ENCODE results near the gene ULK4.
"Not testable (repeated sequence)": the region's sequence is repeated elsewhere in the genome, so short reads cannot be mapped to it uniquely, and the experiment has no call there.

The ULK4 gene

DNA sequence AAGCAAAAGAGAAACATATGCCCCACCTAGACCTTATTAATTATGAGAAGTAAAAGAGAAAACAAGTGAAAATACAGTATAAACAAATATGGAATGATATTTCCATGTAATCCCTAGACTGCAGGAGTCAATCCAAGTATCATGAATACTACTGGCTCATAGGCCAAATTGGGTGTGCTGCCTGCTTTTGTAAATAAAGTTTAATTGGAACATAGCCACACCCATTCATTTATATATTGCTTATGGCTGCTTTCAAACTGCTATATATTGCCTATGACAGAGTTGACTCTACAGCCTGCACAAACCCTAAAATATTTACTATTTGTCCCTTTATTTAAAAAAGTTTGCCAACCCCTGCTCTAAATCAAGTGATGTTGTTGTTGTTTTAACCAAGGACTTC lies 5.3 kb downstream of the ULK4 start:
- no peak for DNase-seq

DNA sequence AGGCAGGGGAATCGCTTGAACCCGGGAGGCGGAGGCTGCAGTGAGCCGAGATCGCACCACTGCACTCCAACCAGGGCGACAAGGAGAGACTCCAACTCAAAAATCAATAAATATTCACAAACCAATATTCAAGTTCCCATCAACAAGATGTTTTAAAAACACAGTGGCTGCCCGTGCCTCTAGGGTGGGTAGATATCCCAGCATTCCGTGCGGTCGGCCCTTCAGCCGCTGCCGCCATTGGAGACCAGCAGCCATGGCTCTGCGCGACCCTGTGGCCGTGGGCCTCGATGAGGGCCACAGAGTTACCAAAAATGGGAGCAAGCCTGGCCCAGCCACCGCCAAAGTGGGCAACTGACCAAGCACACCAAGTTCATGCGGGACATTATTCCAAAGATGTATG lies 6.7 kb downstream of the ULK4 start:
- no peak for DNase-seq

DNA sequence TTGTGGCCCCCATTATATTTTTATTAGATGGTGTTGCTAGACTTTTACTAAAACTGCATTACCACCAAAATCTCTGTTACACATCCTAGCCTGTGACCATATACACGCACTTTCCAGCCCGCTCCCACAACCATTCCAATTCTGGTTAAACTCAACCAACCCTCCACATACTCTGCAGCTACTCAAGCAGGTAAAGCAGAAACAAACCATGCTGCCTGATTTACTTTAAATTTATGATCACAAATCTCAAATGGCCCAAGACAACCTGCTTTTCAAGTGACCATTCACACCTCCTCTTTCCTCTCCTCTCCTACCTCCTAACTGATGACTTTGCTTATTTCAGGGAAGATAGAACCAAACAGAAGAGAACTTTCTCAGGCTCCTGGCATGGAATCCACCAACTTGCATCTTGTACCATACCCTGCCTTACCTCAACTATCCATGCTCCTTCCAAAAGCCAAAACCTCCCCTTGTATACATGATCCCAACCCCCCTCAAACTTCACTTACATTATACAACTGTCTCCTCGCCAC lies 18.5 kb downstream of the ULK4 start:
- no peak for DNase-seq

DNA sequence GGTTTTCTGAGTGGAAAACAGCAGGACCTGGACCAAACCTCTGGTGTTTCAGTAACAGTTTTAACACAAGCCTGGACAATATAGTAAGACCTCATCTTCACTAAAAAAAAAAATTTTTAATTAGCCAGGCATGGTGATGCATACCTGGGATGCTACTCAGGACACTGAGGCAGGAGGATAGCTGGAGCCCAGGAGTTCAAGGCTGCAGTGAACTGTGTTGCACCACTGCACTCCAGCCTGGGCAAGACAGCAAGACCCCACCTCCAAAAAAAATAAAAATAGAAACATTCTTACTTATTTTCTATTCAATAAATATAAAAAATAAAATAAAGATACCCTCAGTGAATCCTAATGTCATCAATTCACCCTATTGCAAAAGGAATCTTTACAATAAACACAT lies 21.5 kb downstream of the ULK4 start:
- DNase-seq: no peak

DNA sequence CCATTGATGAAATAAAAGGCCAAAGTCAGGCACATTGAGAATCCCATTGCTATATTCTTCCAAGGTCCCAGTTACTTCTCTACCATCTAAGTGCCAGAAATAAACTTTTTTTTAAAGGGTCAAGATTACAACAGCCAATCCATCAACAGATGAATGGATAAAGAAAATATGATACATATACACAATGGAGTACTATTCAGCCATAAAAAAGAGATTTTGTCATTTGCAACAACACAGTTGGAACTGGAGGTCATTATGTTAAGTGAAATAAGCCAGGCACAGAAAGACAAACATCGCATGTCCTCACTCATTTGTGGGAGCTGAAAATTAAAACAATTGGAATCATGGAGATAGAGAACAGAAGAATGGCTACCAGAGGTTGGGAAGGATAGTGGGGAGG lies 25.5 kb downstream of the ULK4 start:
- DNase-seq: no peak

DNA sequence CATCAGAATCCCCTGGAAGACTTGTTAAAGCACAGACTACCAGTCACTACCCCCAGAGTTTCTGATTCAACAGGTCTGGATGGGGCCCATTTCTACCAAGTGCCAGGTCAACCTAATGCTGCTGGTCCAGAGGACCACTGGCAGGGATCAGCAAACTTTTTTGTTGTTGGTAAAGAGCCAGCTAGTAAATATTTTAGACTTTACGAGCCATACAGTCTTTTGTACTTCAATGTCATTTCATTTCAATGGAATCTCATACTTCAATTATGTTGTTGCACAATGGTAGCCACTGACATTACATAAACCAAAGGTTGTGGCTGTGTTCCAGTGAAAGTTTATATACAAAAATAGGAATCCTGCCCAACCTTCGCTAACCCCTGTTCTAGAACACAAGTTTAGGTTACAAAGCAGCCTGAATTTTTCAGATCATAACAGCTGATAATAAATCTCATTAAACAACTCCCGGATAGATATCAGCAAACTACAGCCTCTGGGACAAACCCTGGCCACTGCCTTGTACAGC lies 28.7 kb downstream of the ULK4 start:
- DNase-seq: no peak

DNA sequence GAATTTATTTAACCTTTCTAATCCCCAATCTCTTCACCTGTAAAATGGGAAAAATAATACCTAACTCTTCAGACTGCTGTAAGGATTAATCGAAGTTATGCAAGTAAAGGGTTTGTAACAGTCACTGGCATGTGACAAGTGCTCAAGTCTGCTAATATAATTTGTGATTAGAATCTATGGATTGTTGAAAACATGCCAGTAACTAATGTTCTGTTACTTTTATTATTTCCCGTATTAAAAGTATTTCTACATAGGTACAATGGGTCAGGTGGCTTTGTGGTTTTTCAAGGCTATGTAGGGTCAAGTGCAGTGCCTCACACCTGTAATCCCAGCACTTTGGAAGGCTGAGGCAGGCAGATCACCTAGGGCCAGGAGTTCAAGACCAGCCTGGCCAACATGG lies 29.4 kb downstream of the ULK4 start:
- DNase-seq: no peak

DNA sequence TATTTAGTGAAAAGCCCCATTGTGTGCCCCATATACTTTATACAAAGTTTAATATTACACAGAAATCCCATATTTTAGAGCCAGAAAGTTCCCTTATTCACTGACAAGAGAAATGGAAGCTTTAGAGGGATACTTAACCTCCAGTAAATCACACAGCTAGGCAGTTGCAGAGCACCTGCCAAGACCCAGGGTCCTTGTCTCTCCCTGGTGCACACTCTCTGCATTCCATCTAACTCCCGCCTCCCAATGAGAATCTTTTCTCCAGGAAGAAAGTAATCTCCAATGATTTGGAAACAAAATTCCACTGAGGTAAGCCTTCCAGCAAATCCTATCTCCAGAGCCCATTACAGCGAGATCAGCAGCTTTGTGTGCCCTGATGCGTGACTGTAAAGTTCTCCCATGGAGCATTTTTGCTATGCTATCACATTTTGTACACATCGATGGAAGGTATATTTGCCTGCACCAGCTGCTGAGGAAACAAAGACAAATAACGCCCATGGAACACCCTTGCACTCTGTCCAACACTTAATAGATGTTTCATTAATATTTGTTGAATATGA lies 41.4 kb downstream of the ULK4 start:
- no peak for DNase-seq

DNA sequence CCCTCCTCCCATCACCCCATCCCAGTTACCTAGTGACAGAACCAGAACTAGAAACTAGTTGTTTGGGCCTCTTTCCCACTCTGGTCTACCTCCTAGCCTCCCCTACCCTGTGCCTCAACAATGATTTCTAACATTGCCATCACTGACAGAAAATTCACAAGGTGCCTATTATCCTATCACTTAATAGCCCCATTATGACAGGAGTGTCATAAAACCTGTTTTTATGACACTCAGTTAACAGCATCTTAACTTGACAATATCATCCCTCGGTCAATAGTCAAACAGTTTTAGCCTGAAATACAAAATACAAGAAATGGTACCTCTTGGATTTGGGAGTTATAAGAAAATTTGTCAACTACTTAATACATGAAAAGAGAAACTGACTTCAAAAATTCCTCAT lies 46.5 kb downstream of the ULK4 start:
- no peak for DNase-seq

DNA sequence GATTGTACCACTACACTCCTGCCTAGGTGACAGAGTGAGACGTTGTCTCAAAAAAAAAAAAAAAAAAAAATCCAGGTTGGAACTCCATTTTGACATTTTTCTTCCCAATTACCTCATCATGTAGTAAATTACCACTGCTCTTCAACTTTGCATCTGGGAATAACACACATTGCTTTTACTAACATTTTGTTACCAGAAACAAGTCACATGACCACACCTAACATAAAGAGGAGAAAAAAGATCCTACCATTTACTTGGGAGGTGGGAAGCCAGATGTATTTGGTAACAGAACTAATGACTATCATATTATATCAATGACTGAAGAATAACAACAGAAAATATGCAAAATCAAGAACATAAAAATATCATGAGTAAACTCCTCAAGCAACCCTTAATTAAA lies 49.6 kb downstream of the ULK4 start:
- no peak for DNase-seq

DNA sequence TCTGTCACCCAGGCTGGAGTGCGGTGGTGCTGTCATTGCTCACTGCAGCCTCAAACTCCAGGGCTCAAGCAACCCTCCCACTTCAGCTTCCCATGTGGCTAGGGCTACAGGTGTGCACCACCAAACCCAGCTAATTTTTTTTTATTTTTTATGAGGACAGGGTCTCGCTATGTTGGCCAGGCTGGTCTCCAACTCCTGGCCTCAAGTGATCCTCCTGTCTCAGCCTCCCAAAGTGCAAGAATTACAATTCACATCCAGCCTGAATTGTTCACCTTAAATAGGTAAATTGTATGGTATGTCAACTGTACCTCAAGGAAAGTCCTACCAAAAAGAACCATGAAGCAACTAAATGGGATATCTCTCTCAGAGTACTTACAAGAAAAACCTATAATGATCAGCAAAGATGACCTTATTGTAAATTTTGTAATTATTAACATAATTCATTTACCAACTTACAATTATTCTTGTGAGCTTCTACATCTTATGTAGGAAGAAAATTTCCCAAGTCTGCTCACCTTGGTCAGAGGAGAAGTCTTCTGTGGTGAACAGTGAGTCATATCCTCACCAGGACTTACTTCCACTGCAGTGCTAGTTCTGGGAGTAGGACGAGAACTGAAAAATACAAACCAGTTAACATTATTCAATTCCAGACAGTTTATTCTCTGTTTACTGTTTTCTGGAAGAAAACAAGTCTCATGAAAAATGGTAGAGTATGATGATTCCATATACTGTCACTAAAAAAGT lies 54.4 kb downstream of the ULK4 start:
- DNase-seq: no peak

DNA sequence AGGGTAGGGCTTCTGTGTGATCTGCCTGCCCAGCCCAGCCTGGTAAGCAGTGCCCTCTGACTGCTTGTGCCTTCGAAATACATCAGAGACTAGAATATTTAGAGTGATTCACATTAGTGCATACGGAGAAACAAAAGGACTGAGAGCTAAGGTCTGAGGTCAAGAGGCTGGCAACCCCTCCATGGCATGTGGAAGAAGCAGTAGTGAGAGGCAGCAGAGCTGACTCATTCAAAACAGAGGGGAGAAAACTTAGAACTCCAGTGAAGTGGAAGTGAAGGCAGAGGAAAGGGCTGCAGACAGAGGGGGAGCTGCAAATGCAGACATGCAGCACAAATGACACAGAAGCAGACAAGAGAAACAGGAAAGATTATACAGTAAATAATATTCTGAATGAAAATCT lies 61.6 kb downstream of the ULK4 start:
- no peak for DNase-seq

DNA sequence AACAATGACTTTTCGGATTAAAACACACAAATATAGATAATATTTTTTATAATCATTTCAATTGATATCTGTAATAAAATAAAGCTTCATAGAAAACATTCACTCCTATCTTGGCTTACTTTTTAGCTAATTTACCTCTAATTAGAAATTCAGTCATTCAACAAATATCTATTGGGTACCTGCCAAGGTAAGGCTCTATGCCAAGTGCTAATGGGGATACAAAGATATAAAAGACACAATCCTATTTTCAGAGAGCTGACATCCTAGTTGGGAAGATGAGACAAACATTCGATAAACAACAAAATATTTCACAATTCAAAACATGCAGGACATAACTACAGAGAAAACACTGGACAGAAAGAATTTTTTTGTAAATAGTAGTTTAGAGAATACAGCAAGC lies 63.3 kb downstream of the ULK4 start:
- DNase-seq: no peak

DNA sequence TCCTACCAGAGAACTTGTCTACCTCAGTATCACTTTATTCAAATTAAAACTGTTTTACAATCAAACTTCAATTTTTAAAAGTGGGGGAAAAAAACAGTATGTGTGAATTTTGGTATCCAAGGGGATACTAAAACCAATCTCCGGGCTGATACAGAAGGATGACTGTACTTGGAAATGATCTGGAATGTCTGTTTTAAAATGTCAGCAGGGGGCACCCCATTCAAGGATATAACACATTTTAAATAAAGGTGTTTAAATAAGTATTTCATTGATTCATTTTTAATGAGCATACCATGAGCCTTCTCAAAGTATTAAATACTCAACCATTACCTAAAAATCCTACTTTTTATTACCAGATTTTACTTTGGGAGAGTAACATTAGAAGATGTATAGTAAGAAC lies 67.9 kb downstream of the ULK4 start:
- no peak for DNase-seq

DNA sequence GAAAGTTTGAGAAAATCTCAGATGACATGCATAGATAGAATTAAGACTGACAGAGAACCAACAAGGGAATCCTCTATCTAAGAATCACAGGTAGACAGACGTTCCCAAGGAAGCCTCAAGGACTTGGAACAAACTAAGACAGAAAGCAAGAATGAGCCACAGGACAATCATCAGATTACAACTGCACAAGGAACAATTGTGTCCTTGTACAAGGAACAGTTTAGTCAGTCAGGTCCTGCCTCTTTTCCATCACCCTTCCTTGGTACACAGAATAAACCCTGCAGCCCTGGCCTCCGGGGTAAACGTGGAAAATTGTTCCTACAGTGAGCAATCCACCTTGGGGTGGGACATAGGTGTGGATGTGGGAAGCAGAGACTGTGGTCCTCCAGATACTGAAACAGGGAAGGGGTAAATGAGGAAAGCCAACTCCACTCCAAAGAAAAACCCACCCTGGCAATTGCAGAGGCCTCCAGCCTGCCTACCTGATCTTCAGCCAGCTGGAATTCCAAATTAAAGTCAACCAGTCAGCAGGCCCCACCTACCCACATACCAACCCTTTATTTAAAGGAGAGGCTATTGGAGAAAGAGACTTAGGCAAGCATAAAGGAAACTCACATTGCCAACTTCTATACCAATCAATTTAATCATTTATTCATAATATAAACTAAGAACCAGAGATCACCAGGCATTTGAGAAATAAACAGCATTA lies 73.4 kb downstream of the ULK4 start:
- no peak for DNase-seq

DNA sequence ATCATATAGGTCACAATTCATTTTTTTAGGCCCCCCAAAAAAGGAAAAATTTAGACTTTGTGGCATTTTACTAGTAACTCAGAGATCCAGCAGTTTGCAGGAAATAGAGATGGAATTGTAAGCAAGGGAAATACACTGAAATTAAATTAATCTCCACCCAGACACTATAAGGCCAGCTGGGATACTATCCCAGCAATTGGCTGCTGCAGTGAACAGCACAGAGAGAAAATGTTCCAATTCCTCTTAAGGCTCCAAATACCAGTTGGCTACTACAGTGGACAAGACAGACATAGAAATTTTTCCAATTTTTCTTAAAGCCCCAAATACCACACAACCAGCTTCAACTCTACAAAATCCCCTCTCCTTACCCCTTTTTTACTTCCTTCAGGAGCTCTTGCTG lies 78.9 kb downstream of the ULK4 start:
- DNase-seq: no peak

DNA sequence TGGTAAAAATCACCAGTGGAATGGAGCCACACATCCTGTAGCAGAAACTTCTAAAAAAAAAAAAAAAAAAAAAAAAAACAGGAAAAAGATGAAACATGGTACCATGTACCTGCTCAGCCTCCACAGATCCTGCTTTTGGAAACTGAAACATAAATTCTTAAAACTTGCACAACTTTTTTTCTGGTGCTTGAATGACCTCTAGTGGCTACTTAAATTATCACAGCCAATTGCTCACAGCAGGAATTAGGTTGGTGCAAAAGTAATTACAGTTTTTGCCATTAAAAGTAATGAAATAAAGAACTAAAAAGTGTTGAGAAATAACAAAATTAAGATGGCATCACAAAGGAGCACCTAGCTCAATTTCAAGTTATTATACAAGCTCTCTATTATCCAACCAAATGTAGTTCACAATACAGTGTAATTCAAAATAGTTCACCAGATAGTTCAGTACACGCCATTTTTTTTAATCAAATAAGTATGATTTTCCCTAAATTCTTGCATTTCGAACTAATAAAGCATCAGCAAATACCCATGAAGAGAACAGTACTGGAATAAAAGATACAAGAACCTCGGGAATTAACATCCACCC lies 80.6 kb downstream of the ULK4 start:
- no peak for DNase-seq

DNA sequence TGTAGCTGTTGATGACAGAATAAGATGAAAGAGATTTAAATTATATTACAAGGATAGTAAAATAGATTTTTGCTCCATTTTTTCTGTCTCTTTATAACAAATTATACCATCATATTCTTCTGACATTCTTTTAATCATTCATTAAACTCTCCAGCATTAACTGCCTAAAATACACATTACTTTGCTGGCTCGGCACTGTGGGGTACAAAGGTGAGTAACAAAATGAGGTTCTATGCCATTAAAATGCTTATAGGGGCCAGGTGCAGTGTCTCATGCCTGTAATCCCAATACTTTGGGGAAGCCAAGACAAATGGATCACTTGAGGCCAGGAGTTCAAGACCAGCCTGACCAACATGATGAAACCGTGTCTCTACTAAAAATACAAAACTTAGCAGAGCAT lies 81.5 kb downstream of the ULK4 start:
- no peak for DNase-seq

DNA sequence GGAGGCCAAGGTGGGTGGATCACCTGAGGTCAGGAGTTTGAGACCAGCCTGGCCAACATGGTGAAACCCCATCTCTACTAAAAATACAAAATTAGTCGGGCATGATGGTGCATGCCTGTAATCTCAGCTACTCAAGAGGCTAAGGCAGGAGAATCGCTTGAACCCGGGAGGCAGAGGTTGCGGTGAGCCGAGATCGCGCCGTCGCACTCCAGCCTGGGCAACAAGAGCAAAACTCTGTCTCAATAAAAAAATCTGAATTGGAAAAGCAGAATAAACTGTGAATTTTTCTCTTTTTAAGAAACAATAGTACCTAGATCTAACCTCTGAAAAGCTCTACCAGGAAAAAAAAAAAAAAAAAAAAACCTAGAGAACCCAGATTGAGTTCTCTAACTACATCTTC lies 84.2 kb downstream of the ULK4 start:
- DNase-seq: not testable (repeated sequence)

DNA sequence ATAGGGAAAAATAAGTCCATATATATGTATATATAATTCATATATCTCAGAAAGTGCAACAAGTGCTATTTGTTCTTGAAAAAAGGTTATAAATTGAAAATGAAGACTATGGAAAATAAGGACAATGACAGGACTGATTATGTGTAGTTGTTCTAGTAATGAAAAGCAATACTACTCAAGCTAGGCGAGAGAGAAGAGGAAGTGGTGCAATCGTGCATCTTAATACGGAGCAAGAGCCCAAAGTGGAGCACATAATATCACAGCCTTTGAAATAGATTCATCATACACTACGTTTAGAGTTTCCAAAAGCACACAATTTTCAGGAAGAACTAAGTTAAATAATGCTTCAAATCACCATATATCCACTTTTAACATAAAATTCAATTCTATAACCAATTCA lies 87.9 kb downstream of the ULK4 start:
- DNase-seq: no peak

DNA sequence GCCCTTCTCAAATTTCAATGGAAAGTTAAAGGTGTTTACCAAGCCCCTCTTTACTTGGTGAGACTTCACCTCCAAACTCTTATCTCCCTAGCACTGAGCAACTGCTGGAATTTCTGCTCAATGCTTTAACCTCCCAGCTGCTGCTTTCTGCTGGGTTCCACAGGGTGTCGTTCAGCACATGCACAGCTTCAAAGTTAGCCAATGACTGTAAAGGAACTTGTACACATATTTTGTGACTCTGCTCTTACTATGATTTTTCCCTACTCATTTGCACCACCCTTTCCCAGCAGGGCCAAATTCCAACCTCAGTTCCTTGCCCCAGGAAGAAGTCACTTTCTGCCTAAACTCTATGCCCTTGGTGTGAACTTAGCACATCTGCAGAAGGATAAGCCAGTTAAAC lies 89.7 kb downstream of the ULK4 start:
- DNase-seq: no peak

DNA sequence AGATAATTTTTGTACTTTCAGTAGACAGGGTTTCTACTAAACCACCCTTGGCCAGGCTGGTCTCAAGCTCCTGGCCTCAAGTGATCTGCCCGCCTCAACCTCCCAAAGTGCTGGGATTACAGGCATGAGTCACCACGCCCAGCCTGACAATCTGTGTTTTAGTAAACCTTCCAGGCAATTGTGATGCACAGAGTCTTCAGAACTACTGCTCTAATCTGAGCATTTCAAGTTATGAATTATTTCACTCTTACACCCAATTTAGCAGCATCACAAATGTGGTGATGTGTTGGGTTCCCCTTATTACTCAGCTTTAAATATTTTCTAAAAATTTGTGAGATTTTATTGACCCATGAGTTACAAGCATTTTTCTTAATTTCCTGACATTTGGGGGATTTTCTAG lies 94.4 kb downstream of the ULK4 start:
- DNase-seq: no peak

DNA sequence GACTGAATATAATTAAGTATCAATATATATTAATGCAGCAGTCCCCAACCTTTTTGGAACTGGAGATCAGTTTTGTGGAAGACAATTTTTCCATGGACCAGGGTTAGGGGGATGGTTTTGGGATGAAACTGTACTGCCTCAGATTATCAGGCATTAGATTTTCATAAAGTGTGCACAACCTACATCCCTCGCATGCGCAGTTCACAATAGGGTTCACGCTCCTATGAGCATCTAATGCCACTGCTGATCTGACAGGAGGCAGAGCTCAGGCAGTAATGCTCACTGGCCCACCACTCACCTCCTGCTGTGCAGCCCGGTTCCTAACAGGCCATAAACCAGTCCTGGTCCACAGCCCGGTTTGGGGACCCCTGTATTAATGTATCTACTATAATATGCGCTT lies 95.6 kb downstream of the ULK4 start:
- DNase-seq: no peak

DNA sequence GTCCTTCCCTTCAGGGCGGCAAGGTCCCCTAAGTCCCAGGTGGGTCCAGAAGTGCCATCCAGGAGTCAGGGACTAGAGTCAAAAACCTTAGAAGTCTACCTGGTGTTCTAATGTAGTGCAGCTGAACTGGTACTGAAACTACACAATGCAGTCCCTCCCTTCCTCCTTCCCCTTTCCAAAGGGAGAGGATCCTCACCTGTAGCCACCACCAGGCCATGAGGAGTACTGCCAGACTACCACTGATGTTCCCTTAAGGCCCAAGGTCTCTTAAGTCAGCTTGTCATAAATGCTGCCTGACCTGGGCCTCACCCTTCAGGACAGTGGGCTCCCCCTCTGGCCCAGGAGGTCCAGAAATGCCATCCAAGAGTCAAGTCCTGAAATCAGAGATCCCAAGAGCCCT lies 98.9 kb downstream of the ULK4 start:
- DNase-seq: no peak

Data from activated T-cell treated with anti-CD3 and anti-CD28 coated beads, Interleukin-2, amount 50 U/mL, for 48 hours (primary cell).